CD14-positive monocyte (primary cell): ENCODE measurements around the gene ZNF296. TPM values are rescaled to one million over a fixed set of nuclear protein-coding genes. Genes with fewer than 3 reads are reported as not detected.

Experiments used
- DNase-seq, 3 donors: peaks; one replicate each; pipeline ENCODE4 v3.0.0-alpha.2; 2011 to 2022
- H2AFZ ChIP-seq: 2 replicates; pipeline ENCODE4 v1.6.0; 2012; ENCODE audit warnings: mild to moderate bottlenecking, low read depth, low read length, inconsistent platforms; ENCODE audit not compliant: insufficient read depth, poor library complexity, severe bottlenecking
- H3K27ac ChIP-seq, 2 donors: 1 replicate in 1 of 2; 2 replicates in 1 of 2; pipeline ENCODE4 v1.5.1; 2012 to 2013; ENCODE audit warnings: low read length in 2 of 2, control low read depth in 1 of 2, inconsistent platforms in 1 of 2, low read depth in 1 of 2, mild to moderate bottlenecking in 1 of 2
- H3K27me3 ChIP-seq, 2 donors: one replicate each; pipeline versions ENCODE4 v1.6.0 to v1.6.1; 2011 to 2013; ENCODE audit warnings: low read length in 2 of 2; ENCODE audit not compliant: control insufficient read depth in 2 of 2, insufficient read depth in 2 of 2
- H3K36me3 ChIP-seq, 2 donors: replicated peaks in 1 of 2; 1 replicate in 1 of 2; 2 replicates in 1 of 2; pipeline versions ENCODE4 v1.5.1 to v1.6.1; 2012 to 2013; ENCODE audit warnings: low read length in 2 of 2, control low read depth in 1 of 2, inconsistent platforms in 1 of 2, mild to moderate bottlenecking in 1 of 2; ENCODE audit not compliant: insufficient read depth in 2 of 2, control insufficient read depth in 1 of 2
- H3K4me1 ChIP-seq, 2 donors: 1 replicate in 1 of 2; 2 replicates in 1 of 2; pipeline versions ENCODE4 v1.5.1 to v1.6.1; 2012 to 2013; ENCODE audit warnings: low read length in 2 of 2, control low read depth in 1 of 2, inconsistent platforms in 1 of 2, mild to moderate bottlenecking in 1 of 2, moderate library complexity in 1 of 2; ENCODE audit not compliant: insufficient read depth in 2 of 2, control insufficient read depth in 1 of 2
- H3K4me2 ChIP-seq: replicated peaks from 2 replicates; pipeline ENCODE3; 2012; ENCODE audit warnings: low read length, moderate library complexity, mild to moderate bottlenecking; ENCODE audit not compliant: poor library complexity, severe bottlenecking; ENCODE audit errors: extremely low read depth
- H3K4me3 ChIP-seq, 3 experiments: fragments of 200-600 bp in 1 of 3; sonication (generic) in 1 of 3; replicated peaks in 1 of 3; 1 replicate in 2 of 3; 2 replicates in 1 of 3; pipeline ENCODE4 v1.5.1; 2011 to 2013; ENCODE audit warnings: low read length in 3 of 3, mild to moderate bottlenecking in 3 of 3, control low read depth in 2 of 3, low read depth in 2 of 3, inconsistent platforms in 1 of 3, moderate library complexity in 1 of 3
- H3K79me2 ChIP-seq: 2 replicates; pipeline ENCODE4 v1.6.0; 2012; ENCODE audit warnings: mild to moderate bottlenecking, control low read depth, inconsistent platforms, low read length, moderate library complexity; ENCODE audit not compliant: insufficient read depth
- H3K9ac ChIP-seq: 2 replicates; pipeline ENCODE4 v1.6.0; 2017; ENCODE audit warnings: low read length, mild to moderate bottlenecking; ENCODE audit not compliant: insufficient read depth, poor library complexity, severe bottlenecking
- H3K9me3 ChIP-seq, 2 donors: replicated peaks in 1 of 2; 1 replicate in 1 of 2; 2 replicates in 1 of 2; pipeline versions ENCODE4 v1.5.1 to v1.6.1; 2012 to 2013; ENCODE audit warnings: low read length in 2 of 2, control low read depth in 1 of 2; ENCODE audit not compliant: control insufficient read depth in 1 of 2, insufficient read depth in 1 of 2
- H4K20me1 ChIP-seq: 2 replicates; pipeline ENCODE4 v1.6.0; 2012; ENCODE audit warnings: mild to moderate bottlenecking, low read length, control low read depth, moderate library complexity; ENCODE audit not compliant: insufficient read depth
- H3K27ac Mint-ChIP-seq, 7 donors: one replicate each; pipeline ENCODE4 v1.8.0; 2020; ENCODE audit warnings: mild to moderate bottlenecking in 7 of 7, mixed read lengths in 7 of 7, moderate library complexity in 6 of 7, inconsistent platforms in 2 of 7
- H3K27me3 Mint-ChIP-seq, 3 donors: one replicate each; pipeline ENCODE4 v1.8.0; 2021 to 2022; ENCODE audit warnings: low read depth in 3 of 3, mild to moderate bottlenecking in 3 of 3, mixed read lengths in 3 of 3, moderate library complexity in 3 of 3, inconsistent platforms in 1 of 3
- H3K36me3 Mint-ChIP-seq, 2 donors: one replicate each; pipeline ENCODE4 v1.8.0; 2020; ENCODE audit warnings: mixed read lengths in 2 of 2, inconsistent platforms in 1 of 2, mild to moderate bottlenecking in 1 of 2
- H3K4me1 Mint-ChIP-seq: one replicate; pipeline ENCODE4 v1.8.0; 2020; ENCODE audit warnings: mild to moderate bottlenecking, mixed read lengths
- H3K4me3 Mint-ChIP-seq, 2 donors: one replicate each; pipeline ENCODE4 v1.8.0; 2020; ENCODE audit warnings: mild to moderate bottlenecking in 2 of 2, mixed read lengths in 2 of 2, moderate library complexity in 1 of 2
- H3K9me3 Mint-ChIP-seq, 7 donors: one replicate each; pipeline ENCODE4 v1.8.0; 2020 to 2022; ENCODE audit warnings: mixed read lengths in 7 of 7, mild to moderate bottlenecking in 6 of 7, moderate library complexity in 6 of 7, inconsistent platforms in 2 of 7
- CTCF ChIP-seq: fragments of 200-600 bp; IDR thresholded peaks from one replicate; pipeline ENCODE4 v1.8.0; 2022; ENCODE audit warnings: antibody characterized with exemption, mild to moderate bottlenecking
- WGBS: methylation state at CpG from one replicate; pipeline ENCODE4 v1.1.5; 2013; ENCODE audit warnings: missing lambda C conversion rate; ENCODE audit not compliant: insufficient coverage; 5-methylcytosine and 5-hydroxymethylcytosine counted together
- intact Hi-C, 2 donors: fragments of 100-400 bp; cut with micrococcal nuclease; formaldehyde crosslinking; loops; one replicate each; pipeline versions ENCODE4 v1.15.0 to v1.15.1; 2023
- polyA plus RNA-seq, 3 donors: library from polyadenylated mRNA; depleted of rRNA in 1 of 3; unstranded in 2 of 3; stranded (reverse) in 1 of 3; fragments of 300-500 nt in 2 of 3; fragments of >200 nt in 1 of 3; fragmentation: Illumina TruSeq in 2 of 3; gene quantifications; 1 replicate in 2 of 3; 2 replicates in 1 of 3; pipeline ENCODE4 v1.2.3, GENCODE V29; 2012 to 2021

The ZNF296 gene
- polyA plus RNA-seq, 3 donors: 3.8 to 7.2 (median 6.5) TPM

- Mint-ChIP-seq H3K4me1 (peaks cover 33% of the 10 kb centered on the region), H3K9me3 (no peaks in the 10 kb centered on the region), H3K27ac (peak overlapping the region in 5 of 7 donors; percentile 82 to 95 (median 87)), H3K4me3 (peak overlapping the region; percentile 92 to 93), H3K27me3 (peaks cover 0 to 2% (median 0%) of the 10 kb centered on the region in 3 donors), H3K36me3 (peaks cover 12 to 22% of the 10 kb centered on the region in 2 donors)
- 12% methylated on average over 5 of the region's 6 CpGs for WGBS
- Histone ChIP-seq H3K4me1 (peaks cover 31 to 49% of the 10 kb centered on the region in 2 donors), H2AFZ (peak overlapping the region; percentile 98), H3K27ac (peak overlapping the region in 1 of 2 donors; percentile 88), H3K79me2 (peaks cover 76% of the 10 kb centered on the region), H3K4me2 (peak overlapping the region; percentile 98), H3K4me3 (peak overlapping the region; percentile 83 to 98 (median 85)), H3K9ac (peak overlapping the region; percentile 83), H3K27me3 (no peaks in the 10 kb centered on the region), H3K36me3 (peaks cover 5 to 10% of the 10 kb centered on the region in 2 donors), H4K20me1 (peaks cover 52% of the 10 kb centered on the region), H3K9me3 (no peaks in the 10 kb centered on the region)
- TF ChIP-seq CTCF: no peak
- no peak for DNase-seq
- intact Hi-C loops: loop anchor here in 1 of 2 donors (5.0 kb wide), 1 partner anchor 97 kb away; the partner anchor contains the start of genes BLOC1S3 and TRAPPC6A
These were observed 3.7 kb upstream of the ZNF296 start for GRCh38 chr19:45079911-45080370.

GRCh38 chr19:45079063-45079910, 3.0 kb upstream of the ZNF296 start, which contains the start of gene GEMIN7:
GEMIN7 (plus strand) TSS chr19:45079260; CDS start chr19:45090115, 10,855 bp downstream.
- peaks cover 59% of the 10 kb centered on the region for H4K20me1 ChIP-seq
- no peak for TF ChIP-seq CTCF
- peak; percentile 54 to 66 (median 57) for DNase-seq
- peak within 1 kb of the TSS; percentile 83 for H3K9ac ChIP-seq
- WGBS: under 1% methylated on average over 45 of the region's 61 CpGs
- peaks cover 17 to 21% of the 10 kb centered on the region in 2 donors for H3K36me3 Mint-ChIP-seq
- peaks cover 40% of the 10 kb centered on the region for H3K4me1 Mint-ChIP-seq
- H3K27ac Mint-ChIP-seq: peak within 1 kb of the TSS; percentile 81 to 95 (median 87)
- peak within 1 kb of the TSS; percentile 92 to 93 for H3K4me3 Mint-ChIP-seq
- peak within 1 kb of the TSS; percentile 98 for H2AFZ ChIP-seq
- no peaks in the 10 kb centered on the region for H3K9me3 Mint-ChIP-seq
- H3K4me2 ChIP-seq: peak within 1 kb of the TSS; percentile 98
- no peaks in the 10 kb centered on the region for H3K27me3 ChIP-seq
- peak within 1 kb of the TSS; percentile 12 to 88 for H3K27ac ChIP-seq
- peak within 1 kb of the TSS; percentile 83 to 98 (median 85) for H3K4me3 ChIP-seq
- peaks cover 5 to 10% of the 10 kb centered on the region in 2 donors for H3K36me3 ChIP-seq
- peaks cover 83% of the 10 kb centered on the region for H3K79me2 ChIP-seq
- intact Hi-C loops: loop anchor here in 1 of 2 donors (5.0 kb wide), 1 partner anchor 98 kb away; the partner anchor contains the start of genes BLOC1S3 and TRAPPC6A
- H3K27me3 Mint-ChIP-seq: peaks cover 0 to 2% (median 0%) of the 10 kb centered on the region in 3 donors
- H3K9me3 ChIP-seq: no peaks in the 10 kb centered on the region
- peaks cover 38 to 55% of the 10 kb centered on the region in 2 donors for H3K4me1 ChIP-seq
